HepG2 (cell line): Measurements from ENCODE around the gene FAM20C. TPM values are rescaled to one million over a fixed set of nuclear protein-coding genes. Genes with fewer than 3 reads are reported as not detected.

Experiments
- ATAC-seq: fragments of 200-7000 bp; cut with Tn5 transposase; 3 replicates; pipeline ENCODE4 v1.9.1; 2020; ENCODE audit warnings: mild to moderate bottlenecking, moderate library complexity
- BruUV-seq: library from RNA; stranded (reverse); fragments of 400-500 nt; replicated peaks from 2 replicates; lab custom pipeline; 2021; lab: Mats Ljungman, UMichigan
- CTCF ChIA-PET: fragments of 300-600 bp; formaldehyde crosslinking; extraction: SDS; loops from one replicate; lab custom pipeline; 2021; ENCODE audit warnings: low total read pairs, inconsistent platforms, low intra/inter-chr PET ratio; lab: Yijun Ruan, JAX
- POLR2A ChIA-PET: fragments of 350-600 bp; sonication (Branson Sonifier 250); formaldehyde crosslinking; loops from one replicate; lab custom pipeline; 2020; ENCODE audit warnings: antibody characterized with exemption, inconsistent platforms; lab: Yijun Ruan, JAX
- DNase-seq: peaks from one replicate; pipeline ENCODE4 v3.0.0-alpha.2; 2015; ENCODE audit warnings: low spot score
- FAIRE-seq: peaks from 3 replicates; lab custom pipeline; 2011; peaks lifted over from hg19 to GRCh38; lab: Jason Lieb, UNC
- H2AFZ ChIP-seq: one replicate; pipeline ENCODE4 v1.6.1; 2011; ENCODE audit warnings: low read length, inconsistent platforms
- H3K27ac ChIP-seq: fragments of 300-600 bp; 3 replicates; pipeline ENCODE4 v1.8.0; 2011; ENCODE audit warnings: mixed run types, mild to moderate bottlenecking, mixed read lengths, low read length, inconsistent platforms; ENCODE audit not compliant: insufficient read depth; ENCODE audit errors: extremely low read length
- H3K27me3 ChIP-seq, 2 experiments: fragments of 200-600 bp in 1 of 2; 2 replicates in 1 of 2; 3 replicates in 1 of 2; pipeline versions ENCODE4 v1.6.0 to v1.8.0; 2011; ENCODE audit warnings: low read length in 2 of 2, mild to moderate bottlenecking in 2 of 2, moderate library complexity in 2 of 2, inconsistent platforms in 1 of 2; ENCODE audit not compliant: insufficient read depth in 2 of 2, control insufficient read depth in 1 of 2
- H3K36me3 ChIP-seq, 2 experiments: fragments of 200-600 bp in 1 of 2; replicated peaks in 1 of 2; 2 replicates in 1 of 2; 3 replicates in 1 of 2; pipeline versions ENCODE4 v1.5.1 to v1.8.0; 2011; ENCODE audit warnings: low read length in 2 of 2, inconsistent platforms in 1 of 2; ENCODE audit not compliant: insufficient read depth in 2 of 2, control insufficient read depth in 1 of 2
- H3K4me1 ChIP-seq: 2 replicates; pipeline ENCODE4 v1.5.1; 2012; ENCODE audit warnings: low read length, inconsistent platforms; ENCODE audit not compliant: insufficient read depth
- H3K4me2 ChIP-seq: 2 replicates; pipeline ENCODE4 v1.6.0; 2011; ENCODE audit warnings: low read depth, low read length, inconsistent platforms
- H3K4me3 ChIP-seq, 3 experiments: fragments of 200-600 bp in 1 of 3; sonication (generic), shearing (Covaris generic) in 1 of 3; replicated peaks in 1 of 3; 2 replicates each; pipeline ENCODE4 v1.5.1; 2011 to 2016; ENCODE audit warnings: low read length in 3 of 3, inconsistent platforms in 2 of 3, low read depth in 2 of 3, mild to moderate bottlenecking in 2 of 3, control low read depth in 1 of 3, mixed read lengths in 1 of 3; ENCODE audit not compliant: insufficient read depth in 1 of 3
- H3K79me2 ChIP-seq: one replicate; pipeline ENCODE4 v1.6.1; 2011; ENCODE audit warnings: low read length, inconsistent platforms; ENCODE audit not compliant: insufficient read depth
- H3K9ac ChIP-seq: 2 replicates; pipeline ENCODE4 v1.6.0; 2011; ENCODE audit warnings: mild to moderate bottlenecking, low read depth, low read length, inconsistent platforms; ENCODE audit not compliant: insufficient read depth
- H3K9me3 ChIP-seq: 2 replicates; pipeline ENCODE4 v1.5.1; 2012; ENCODE audit warnings: mild to moderate bottlenecking, low read length
- H4K20me1 ChIP-seq: 2 replicates; pipeline ENCODE4 v1.6.0; 2011; ENCODE audit warnings: inconsistent platforms, mild to moderate bottlenecking, low read length, moderate library complexity; ENCODE audit not compliant: insufficient read depth
- DRAP1 ChIP-seq: IDR thresholded peaks from 2 replicates; pipeline ENCODE4 v1.6.1; 2016; ENCODE audit warnings: missing genetic modification reagents, missing compliant biosample characterization
- GZF1 ChIP-seq: sonication (generic); formaldehyde crosslinking; IDR thresholded peaks from 2 replicates; pipeline ENCODE4 v1.5.1; 2020; ENCODE audit warnings: mild to moderate bottlenecking, missing genetic modification reagents
- ISL2 ChIP-seq: sonication (generic); formaldehyde crosslinking; IDR thresholded peaks from 2 replicates; pipeline ENCODE4 v1.5.0; 2020; ENCODE audit warnings: missing genetic modification reagents
- KLF11 ChIP-seq: IDR thresholded peaks from 2 replicates; pipeline ENCODE4 v1.6.1; 2016; ENCODE audit warnings: missing compliant biosample characterization
- MBD4 ChIP-seq: IDR thresholded peaks from 2 replicates; pipeline ENCODE4 v1.6.1; 2012; ENCODE audit warnings: low read length, inconsistent platforms, borderline replicate concordance
- MEF2D ChIP-seq: sonication (generic); formaldehyde crosslinking; IDR thresholded peaks from 2 replicates; pipeline ENCODE4 v1.5.1; 2020; ENCODE audit warnings: mild to moderate bottlenecking, missing genetic modification reagents
- MLLT10 ChIP-seq: sonication (generic); formaldehyde crosslinking; IDR thresholded peaks from 2 replicates; pipeline ENCODE4 v1.4.0; 2020; ENCODE audit warnings: missing genetic modification reagents
- PRDM10 ChIP-seq: sonication (generic); formaldehyde crosslinking; IDR thresholded peaks from 2 replicates; pipeline ENCODE4 v1.4.0; 2020; ENCODE audit warnings: low read depth, missing genetic modification reagents
- SIN3A ChIP-seq: IDR thresholded peaks from 2 replicates; pipeline ENCODE4 v1.6.1; 2011; ENCODE audit warnings: low read depth, mild to moderate bottlenecking, control low read depth, low read length, borderline replicate concordance
- ZBTB43 ChIP-seq: sonication (generic); formaldehyde crosslinking; conservative IDR thresholded peaks from 2 replicates; pipeline ENCODE4 v1.4.0; 2020; ENCODE audit warnings: missing genetic modification reagents
- ZNF121 ChIP-seq: sonication (generic); formaldehyde crosslinking; IDR thresholded peaks from 2 replicates; pipeline ENCODE4 v1.5.0; 2020; ENCODE audit warnings: mild to moderate bottlenecking, missing genetic modification reagents
- ZNF20 ChIP-seq: sonication (generic); formaldehyde crosslinking; IDR thresholded peaks from 2 replicates; pipeline ENCODE4 v1.4.0; 2020; ENCODE audit warnings: mild to moderate bottlenecking, moderate library complexity, missing genetic modification reagents
- ZNF24 ChIP-seq: fragments of 450-650 bp; IDR thresholded peaks from 2 replicates; pipeline ENCODE4 v1.6.1; 2017; ENCODE audit warnings: antibody characterized with exemption, mild to moderate bottlenecking
- ZNF431 ChIP-seq: sonication (generic); formaldehyde crosslinking; IDR thresholded peaks from 2 replicates; pipeline ENCODE4 v1.9.0; 2022; ENCODE audit warnings: missing genetic modification reagents, low read depth, mild to moderate bottlenecking, borderline replicate concordance
- ZNF441 ChIP-seq: sonication (generic); formaldehyde crosslinking; IDR thresholded peaks from 2 replicates; pipeline ENCODE4 v1.7.0; 2021; ENCODE audit warnings: missing genetic modification reagents, borderline replicate concordance
- ZNF567 ChIP-seq: sonication (generic); formaldehyde crosslinking; IDR thresholded peaks from 2 replicates; pipeline ENCODE4 v1.8.1; 2023; ENCODE audit warnings: mild to moderate bottlenecking, missing genetic modification reagents, borderline replicate concordance
- ZNF598 ChIP-seq: sonication (generic); formaldehyde crosslinking; IDR thresholded peaks from 2 replicates; pipeline ENCODE4 v1.5.1; 2020; ENCODE audit warnings: mild to moderate bottlenecking, missing genetic modification reagents, borderline replicate concordance
- ZNF710 ChIP-seq: sonication (generic); formaldehyde crosslinking; IDR thresholded peaks from 2 replicates; pipeline ENCODE4 v1.5.0; 2020; ENCODE audit warnings: mild to moderate bottlenecking, missing genetic modification reagents, borderline replicate concordance
- WGBS: methylation state at CpG from one replicate; pipeline ENCODE4 v1.1.6; 2017; ENCODE audit warnings: low lambda C conversion rate; 5-methylcytosine and 5-hydroxymethylcytosine counted together
- in situ Hi-C: cut with HindIII; loops from 2 replicates; pipeline ENCODE4 v1.10.0; 2017; ENCODE audit warnings: low pct_unique_long_range_greater_than_20kb; ENCODE audit not compliant: extremely low pct_ligation_motif_present
- intact Hi-C: fragments of 100-400 bp; cut with micrococcal nuclease; formaldehyde crosslinking; loops from one replicate; pipeline ENCODE4 v1.10.0; 2022; ENCODE audit not compliant: unreplicated experiment
- polyA plus RNA-seq, 8 experiments: library from polyadenylated mRNA; depleted of rRNA in 3 of 8; stranded (reverse) in 7 of 8; unstranded in 1 of 8; fragments of >200 nt; fragmentation: Illumina TruSeq in 4 of 8; extraction: Trizol in 4 of 8; gene quantifications; 2 replicates each; pipeline versions ENCODE4 v1.2.1 to v1.2.3, GENCODE V29; 2011 to 2016; ENCODE audit warnings: low read depth in 4 of 8, missing spikeins in 1 of 8, mixed read lengths in 1 of 8; ENCODE audit not compliant: insufficient read depth in 1 of 8
- total RNA-seq, 5 experiments: library from RNA; depleted of rRNA; stranded (reverse); fragments of >200 nt; fragmentation: Illumina TruSeq; extraction: Trizol; gene quantifications; 2 replicates each; pipeline ENCODE4 v1.2.3, GENCODE V29; 2016; ENCODE audit warnings: low read depth in 1 of 5

FAM20C gene
- total and polyA plus RNA-seq, 2 of the 13 experiments (the other 11 are each of a cell fraction or from before 2014, with no cell fraction given) = 11.9 to 19.9 TPM

GRCh38 chr7:155469-155900 lies 36.9 kb upstream of the FAM20C start:
- in situ Hi-C loops (no loop called here), intact Hi-C loops (no loop called here)
- Histone ChIP-seq H3K4me3 (no peak overlapping the region), H3K4me1 (peaks cover 5% of the 10 kb centered on the region), H3K36me3 (no peaks in the 10 kb centered on the region), H4K20me1 (no peaks in the 10 kb centered on the region), H3K27ac (no peak overlapping the region), H3K9me3 (no peaks in the 10 kb centered on the region), H3K4me2 (no peak overlapping the region), H3K27me3 (peaks cover 3 to 53% of the 10 kb centered on the region in 2 experiments; a peak in 4 of 5 replicates), H3K9ac (no peak overlapping the region), H2AFZ (no peak overlapping the region), H3K79me2 (no peaks in the 10 kb centered on the region)
- 22% methylated on average over 3 of the region's 3 CpGs for WGBS
- ChIA-PET POLR2A (no interaction called here), CTCF (no interaction called here)
- no peak for DNase-seq
- ATAC-seq = no peak
- no TSS peak for BruUV-seq
- TF ChIP-seq ZNF20 (CRISPR knock-in tag) = no peak
- TF ChIP-seq ZNF24 = no peak
- TF ChIP-seq ISL2 (CRISPR knock-in tag) = no peak
- TF ChIP-seq ZNF121 = no peak
- TF ChIP-seq MLLT10 = no peak
- TF ChIP-seq GZF1 = no peak
- no peak for TF ChIP-seq ZBTB43 (CRISPR knock-in tag)
- TF ChIP-seq ZNF431 = no peak
- TF ChIP-seq DRAP1 (CRISPR knock-in tag) = no peak
- TF ChIP-seq MBD4 = no peak
- no peak for TF ChIP-seq PRDM10 (CRISPR knock-in tag)
- TF ChIP-seq ZNF441 (CRISPR knock-in tag) = no peak
- no peak for TF ChIP-seq KLF11 (CRISPR knock-in tag)
- TF ChIP-seq SIN3A = no peak
- no peak for TF ChIP-seq MEF2D (CRISPR knock-in tag)
- no peak for TF ChIP-seq ZNF710
- no peak for TF ChIP-seq ZNF598 (CRISPR knock-in tag)
- TF ChIP-seq ZNF567 (CRISPR knock-in tag) = no peak
- no peak for FAIRE-seq
